GM23338 (cell line): ENCODE measurements around the gene FNDC8. TPM values are rescaled to one million over a fixed set of nuclear protein-coding genes. Genes with fewer than 3 reads are reported as not detected.
A peak's percentile ranks its signal among the peaks of the same experiment; 100 is the strongest.

ENCODE experiments used
- ATAC-seq: fragments of 200-7000 bp; cut with Tn5 transposase; 3 replicates; pipeline ENCODE4 v1.9.1; 2020
- DNase-seq: peaks from one replicate; pipeline ENCODE4 v3.0.0-alpha.2; 2015; ENCODE audit warnings: low spot score
- H2AFZ ChIP-seq: fragments of 200-600 bp; sonication (generic); 2 replicates; pipeline ENCODE4 v1.8.0; 2016; ENCODE audit warnings: antibody characterized with exemption, mild to moderate bottlenecking, moderate library complexity
- H3F3A ChIP-seq: fragments of 200-600 bp; sonication (generic); replicated peaks from 2 replicates; pipeline ENCODE4 v1.8.0; 2017; ENCODE audit warnings: antibody characterized with exemption, mixed run types, low read depth
- H3K27ac ChIP-seq: fragments of 200-600 bp; sonication (generic); 2 replicates; pipeline ENCODE4 v1.6.1; 2016; ENCODE audit warnings: low read depth
- H3K27me3 ChIP-seq: fragments of 200-600 bp; sonication (generic); 2 replicates; pipeline ENCODE4 v1.8.0; 2016; ENCODE audit warnings: mild to moderate bottlenecking, mixed run types, moderate library complexity; ENCODE audit not compliant: insufficient read depth
- H3K36me3 ChIP-seq: fragments of 200-600 bp; sonication (generic); 2 replicates; pipeline ENCODE4 v1.8.0; 2016; ENCODE audit warnings: mild to moderate bottlenecking; ENCODE audit not compliant: insufficient read depth
- H3K4me1 ChIP-seq: fragments of 200-600 bp; sonication (generic); 2 replicates; pipeline ENCODE4 v1.8.0; 2016; ENCODE audit warnings: mild to moderate bottlenecking, moderate library complexity; ENCODE audit not compliant: insufficient read depth
- H3K4me2 ChIP-seq: fragments of 200-600 bp; sonication (generic); 2 replicates; pipeline ENCODE4 v1.7.1; 2017; ENCODE audit warnings: mixed run types
- H3K4me3 ChIP-seq: fragments of 200-600 bp; sonication (generic); 2 replicates; pipeline ENCODE4 v1.6.1; 2016; ENCODE audit warnings: mixed run types
- H3K79me2 ChIP-seq: fragments of 200-600 bp; sonication (generic); replicated peaks from 2 replicates; pipeline ENCODE4 v1.8.0; 2017; ENCODE audit warnings: mild to moderate bottlenecking; ENCODE audit not compliant: insufficient read depth
- H3K9me2 ChIP-seq: fragments of 200-600 bp; sonication (generic); 2 replicates; pipeline ENCODE4 v1.8.0; 2017; ENCODE audit not compliant: insufficient read depth
- H4K20me1 ChIP-seq: fragments of 200-600 bp; sonication (generic); replicated peaks from 2 replicates; pipeline ENCODE4 v1.8.0; 2017; ENCODE audit warnings: mild to moderate bottlenecking; ENCODE audit not compliant: insufficient read depth
- H3K27ac Mint-ChIP-seq: 2 replicates; pipeline ENCODE4 v1.8.0; 2020; ENCODE audit warnings: inconsistent platforms, mild to moderate bottlenecking, moderate library complexity, mixed read lengths
- H3K27me3 Mint-ChIP-seq: 3 replicates; pipeline ENCODE4 v1.8.0; 2022; ENCODE audit warnings: low read depth, mild to moderate bottlenecking, moderate library complexity, mixed read lengths, inconsistent platforms; ENCODE audit not compliant: insufficient read depth, poor library complexity
- H3K36me3 Mint-ChIP-seq: 3 replicates; pipeline ENCODE4 v1.8.0; 2021; ENCODE audit warnings: low read depth, mild to moderate bottlenecking, inconsistent platforms, moderate library complexity, mixed read lengths
- H3K4me1 Mint-ChIP-seq: 3 replicates; pipeline ENCODE4 v1.8.0; 2020; ENCODE audit warnings: mild to moderate bottlenecking, inconsistent platforms, mixed read lengths
- H3K4me3 Mint-ChIP-seq: 3 replicates; pipeline ENCODE4 v1.8.0; 2021; ENCODE audit warnings: moderate library complexity, mild to moderate bottlenecking, inconsistent platforms, mixed read lengths
- H3K9me3 Mint-ChIP-seq: 3 replicates; pipeline ENCODE4 v1.8.0; 2020; ENCODE audit warnings: moderate library complexity, mild to moderate bottlenecking, inconsistent platforms, mixed read lengths
- CREB1 ChIP-seq: fragments of 250-450 bp; sonication (Bioruptor Pico); IDR thresholded peaks from 2 replicates; pipeline ENCODE4 v1.5.0; 2020; ENCODE audit warnings: low read depth, mild to moderate bottlenecking, moderate library complexity
- EZH2 ChIP-seq: fragments of 200-600 bp; sonication (generic); IDR thresholded peaks from one replicate; pipeline ENCODE4 v1.8.0; 2017; ENCODE audit warnings: antibody characterized with exemption, mild to moderate bottlenecking, low read depth; ENCODE audit not compliant: unreplicated experiment
- EZH2phosphoT487 ChIP-seq: fragments of 200-600 bp; sonication (generic); IDR thresholded peaks from one replicate; pipeline ENCODE4 v1.8.1; 2018; ENCODE audit warnings: antibody characterized with exemption; ENCODE audit not compliant: unreplicated experiment
- JUNB ChIP-seq: IDR thresholded peaks from one replicate; pipeline ENCODE4 v1.6.1; 2016; ENCODE audit warnings: antibody characterized with exemption; ENCODE audit not compliant: unreplicated experiment
- NANOG ChIP-seq: IDR thresholded peaks from 2 replicates; pipeline ENCODE4 v1.6.1; 2016; ENCODE audit warnings: antibody characterized with exemption, borderline replicate concordance
- POLR2AphosphoS5 ChIP-seq: IDR thresholded peaks from 2 replicates; pipeline ENCODE4 v1.6.1; 2016; ENCODE audit warnings: antibody characterized with exemption, low read depth
- STAT1 ChIP-seq: IDR thresholded peaks from one replicate; pipeline ENCODE4 v1.6.1; 2016; ENCODE audit warnings: antibody characterized with exemption; ENCODE audit not compliant: unreplicated experiment
- ZNF114 ChIP-seq: fragments of 250-450 bp; sonication (Bioruptor Pico); IDR thresholded peaks from 2 replicates; pipeline ENCODE4 v1.5.0; 2020; ENCODE audit warnings: mild to moderate bottlenecking, moderate library complexity
- ZNF331 ChIP-seq: fragments of 250-450 bp; sonication (Bioruptor Pico); IDR thresholded peaks from 2 replicates; pipeline ENCODE4 v1.5.0; 2020; ENCODE audit warnings: low read depth, mild to moderate bottlenecking, moderate library complexity
- polyA plus RNA-seq: library from polyadenylated mRNA; unstranded; fragments of >200 nt; fragmentation: Nextera tagmentation; extraction: Ambion mirVana; gene quantifications from 2 replicates; pipeline ENCODE4 v1.2.1, GENCODE V29; 2016
- total RNA-seq: library from RNA; depleted of rRNA; stranded (reverse); fragments of >200 nt; shearing (Covaris generic); gene quantifications from 2 replicates; pipeline ENCODE4 v1.2.3, GENCODE V29; 2014
- TF ChIP-seq, protein P1 (sequence below), 2 experiments: fragments of 200-600 bp in 1 of 2; sonication (generic) in 1 of 2; conservative IDR thresholded peaks; 2 replicates each; pipeline versions ENCODE4 v1.5.1 to v1.6.1; 2016 to 2017; ENCODE audit warnings: antibody characterized with exemption in 2 of 2, low read depth in 2 of 2, mild to moderate bottlenecking in 2 of 2, moderate library complexity in 1 of 2
- TF ChIP-seq, protein P2 (sequence below): IDR thresholded peaks from 2 replicates; pipeline ENCODE4 v1.6.1; 2016; ENCODE audit warnings: antibody characterized with exemption
- TF ChIP-seq, protein P3 (sequence below): IDR thresholded peaks from one replicate; pipeline ENCODE4 v1.6.1; 2018; ENCODE audit warnings: antibody characterized with exemption; ENCODE audit not compliant: unreplicated experiment
- TF ChIP-seq, protein P4 (sequence below): fragments of 250-450 bp; sonication (Bioruptor Pico); IDR thresholded peaks from 2 replicates; pipeline ENCODE4 v1.5.0; 2020; ENCODE audit warnings: mild to moderate bottlenecking, moderate library complexity

FNDC8 gene
- total and polyA plus RNA-seq, 2 experiments from 2014 or later = not detected

DNA sequence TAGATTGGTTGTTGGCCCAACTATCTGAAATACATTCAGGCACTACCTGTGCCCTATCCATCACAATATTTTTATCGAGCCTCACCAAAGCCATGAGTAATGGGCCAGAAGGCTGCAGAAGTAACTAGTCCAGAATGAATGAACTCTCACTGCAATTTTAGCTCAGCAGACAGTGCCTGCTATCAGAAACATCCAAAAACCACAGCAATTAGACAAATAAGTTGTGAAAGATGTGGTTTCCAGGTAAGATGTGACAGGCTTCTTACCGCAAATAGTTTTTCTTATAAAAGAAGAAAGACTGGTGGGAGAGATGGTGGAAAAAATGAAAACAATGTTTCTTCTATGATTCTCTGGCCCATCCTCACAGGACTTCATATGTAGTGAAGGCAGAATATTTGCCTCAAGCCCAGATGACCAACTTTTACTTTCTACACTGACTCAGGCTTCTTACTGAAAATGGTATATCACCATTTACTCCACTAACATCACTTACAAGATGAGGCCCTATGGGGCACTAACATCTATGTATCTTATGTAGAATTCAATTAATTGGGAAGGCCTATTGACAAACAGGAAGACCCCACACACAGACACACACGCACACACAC, 48.1 kb upstream of the FNDC8 start:
- DNase-seq (no peak), ATAC-seq (no peak)
- no peaks in the 10 kb centered on the region for H3K27me3 ChIP-seq
- peaks cover 11% of the 10 kb centered on the region for H4K20me1 ChIP-seq
- H3F3A ChIP-seq = no peaks in the 10 kb centered on the region
- H3K36me3 ChIP-seq = no peaks in the 10 kb centered on the region
- H2AFZ ChIP-seq = no peak overlapping the region
- no peak overlapping the region for H3K4me3 Mint-ChIP-seq
- peaks cover 3% of the 10 kb centered on the region for H3K27me3 Mint-ChIP-seq
- TF ChIP-seq, protein P1, sequence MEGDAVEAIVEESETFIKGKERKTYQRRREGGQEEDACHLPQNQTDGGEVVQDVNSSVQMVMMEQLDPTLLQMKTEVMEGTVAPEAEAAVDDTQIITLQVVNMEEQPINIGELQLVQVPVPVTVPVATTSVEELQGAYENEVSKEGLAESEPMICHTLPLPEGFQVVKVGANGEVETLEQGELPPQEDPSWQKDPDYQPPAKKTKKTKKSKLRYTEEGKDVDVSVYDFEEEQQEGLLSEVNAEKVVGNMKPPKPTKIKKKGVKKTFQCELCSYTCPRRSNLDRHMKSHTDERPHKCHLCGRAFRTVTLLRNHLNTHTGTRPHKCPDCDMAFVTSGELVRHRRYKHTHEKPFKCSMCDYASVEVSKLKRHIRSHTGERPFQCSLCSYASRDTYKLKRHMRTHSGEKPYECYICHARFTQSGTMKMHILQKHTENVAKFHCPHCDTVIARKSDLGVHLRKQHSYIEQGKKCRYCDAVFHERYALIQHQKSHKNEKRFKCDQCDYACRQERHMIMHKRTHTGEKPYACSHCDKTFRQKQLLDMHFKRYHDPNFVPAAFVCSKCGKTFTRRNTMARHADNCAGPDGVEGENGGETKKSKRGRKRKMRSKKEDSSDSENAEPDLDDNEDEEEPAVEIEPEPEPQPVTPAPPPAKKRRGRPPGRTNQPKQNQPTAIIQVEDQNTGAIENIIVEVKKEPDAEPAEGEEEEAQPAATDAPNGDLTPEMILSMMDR (conservative IDR thresholded peaks at IDR 0.05; ENCODE audit: low read depth in 2 of 2) = no peak
- TF ChIP-seq CREB1 (CRISPR knock-in tag) = no peak
- TF ChIP-seq STAT1 = no peak
- TF ChIP-seq, protein P2, sequence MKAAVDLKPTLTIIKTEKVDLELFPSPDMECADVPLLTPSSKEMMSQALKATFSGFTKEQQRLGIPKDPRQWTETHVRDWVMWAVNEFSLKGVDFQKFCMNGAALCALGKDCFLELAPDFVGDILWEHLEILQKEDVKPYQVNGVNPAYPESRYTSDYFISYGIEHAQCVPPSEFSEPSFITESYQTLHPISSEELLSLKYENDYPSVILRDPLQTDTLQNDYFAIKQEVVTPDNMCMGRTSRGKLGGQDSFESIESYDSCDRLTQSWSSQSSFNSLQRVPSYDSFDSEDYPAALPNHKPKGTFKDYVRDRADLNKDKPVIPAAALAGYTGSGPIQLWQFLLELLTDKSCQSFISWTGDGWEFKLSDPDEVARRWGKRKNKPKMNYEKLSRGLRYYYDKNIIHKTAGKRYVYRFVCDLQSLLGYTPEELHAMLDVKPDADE = no peak
- TF ChIP-seq ZNF114 (CRISPR knock-in tag) = no peak
- no peak for TF ChIP-seq EZH2
- TF ChIP-seq, protein P3, sequence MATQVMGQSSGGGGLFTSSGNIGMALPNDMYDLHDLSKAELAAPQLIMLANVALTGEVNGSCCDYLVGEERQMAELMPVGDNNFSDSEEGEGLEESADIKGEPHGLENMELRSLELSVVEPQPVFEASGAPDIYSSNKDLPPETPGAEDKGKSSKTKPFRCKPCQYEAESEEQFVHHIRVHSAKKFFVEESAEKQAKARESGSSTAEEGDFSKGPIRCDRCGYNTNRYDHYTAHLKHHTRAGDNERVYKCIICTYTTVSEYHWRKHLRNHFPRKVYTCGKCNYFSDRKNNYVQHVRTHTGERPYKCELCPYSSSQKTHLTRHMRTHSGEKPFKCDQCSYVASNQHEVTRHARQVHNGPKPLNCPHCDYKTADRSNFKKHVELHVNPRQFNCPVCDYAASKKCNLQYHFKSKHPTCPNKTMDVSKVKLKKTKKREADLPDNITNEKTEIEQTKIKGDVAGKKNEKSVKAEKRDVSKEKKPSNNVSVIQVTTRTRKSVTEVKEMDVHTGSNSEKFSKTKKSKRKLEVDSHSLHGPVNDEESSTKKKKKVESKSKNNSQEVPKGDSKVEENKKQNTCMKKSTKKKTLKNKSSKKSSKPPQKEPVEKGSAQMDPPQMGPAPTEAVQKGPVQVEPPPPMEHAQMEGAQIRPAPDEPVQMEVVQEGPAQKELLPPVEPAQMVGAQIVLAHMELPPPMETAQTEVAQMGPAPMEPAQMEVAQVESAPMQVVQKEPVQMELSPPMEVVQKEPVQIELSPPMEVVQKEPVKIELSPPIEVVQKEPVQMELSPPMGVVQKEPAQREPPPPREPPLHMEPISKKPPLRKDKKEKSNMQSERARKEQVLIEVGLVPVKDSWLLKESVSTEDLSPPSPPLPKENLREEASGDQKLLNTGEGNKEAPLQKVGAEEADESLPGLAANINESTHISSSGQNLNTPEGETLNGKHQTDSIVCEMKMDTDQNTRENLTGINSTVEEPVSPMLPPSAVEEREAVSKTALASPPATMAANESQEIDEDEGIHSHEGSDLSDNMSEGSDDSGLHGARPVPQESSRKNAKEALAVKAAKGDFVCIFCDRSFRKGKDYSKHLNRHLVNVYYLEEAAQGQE = no peak
- TF ChIP-seq EZH2phosphoT487 = no peak
- TF ChIP-seq, protein P4, sequence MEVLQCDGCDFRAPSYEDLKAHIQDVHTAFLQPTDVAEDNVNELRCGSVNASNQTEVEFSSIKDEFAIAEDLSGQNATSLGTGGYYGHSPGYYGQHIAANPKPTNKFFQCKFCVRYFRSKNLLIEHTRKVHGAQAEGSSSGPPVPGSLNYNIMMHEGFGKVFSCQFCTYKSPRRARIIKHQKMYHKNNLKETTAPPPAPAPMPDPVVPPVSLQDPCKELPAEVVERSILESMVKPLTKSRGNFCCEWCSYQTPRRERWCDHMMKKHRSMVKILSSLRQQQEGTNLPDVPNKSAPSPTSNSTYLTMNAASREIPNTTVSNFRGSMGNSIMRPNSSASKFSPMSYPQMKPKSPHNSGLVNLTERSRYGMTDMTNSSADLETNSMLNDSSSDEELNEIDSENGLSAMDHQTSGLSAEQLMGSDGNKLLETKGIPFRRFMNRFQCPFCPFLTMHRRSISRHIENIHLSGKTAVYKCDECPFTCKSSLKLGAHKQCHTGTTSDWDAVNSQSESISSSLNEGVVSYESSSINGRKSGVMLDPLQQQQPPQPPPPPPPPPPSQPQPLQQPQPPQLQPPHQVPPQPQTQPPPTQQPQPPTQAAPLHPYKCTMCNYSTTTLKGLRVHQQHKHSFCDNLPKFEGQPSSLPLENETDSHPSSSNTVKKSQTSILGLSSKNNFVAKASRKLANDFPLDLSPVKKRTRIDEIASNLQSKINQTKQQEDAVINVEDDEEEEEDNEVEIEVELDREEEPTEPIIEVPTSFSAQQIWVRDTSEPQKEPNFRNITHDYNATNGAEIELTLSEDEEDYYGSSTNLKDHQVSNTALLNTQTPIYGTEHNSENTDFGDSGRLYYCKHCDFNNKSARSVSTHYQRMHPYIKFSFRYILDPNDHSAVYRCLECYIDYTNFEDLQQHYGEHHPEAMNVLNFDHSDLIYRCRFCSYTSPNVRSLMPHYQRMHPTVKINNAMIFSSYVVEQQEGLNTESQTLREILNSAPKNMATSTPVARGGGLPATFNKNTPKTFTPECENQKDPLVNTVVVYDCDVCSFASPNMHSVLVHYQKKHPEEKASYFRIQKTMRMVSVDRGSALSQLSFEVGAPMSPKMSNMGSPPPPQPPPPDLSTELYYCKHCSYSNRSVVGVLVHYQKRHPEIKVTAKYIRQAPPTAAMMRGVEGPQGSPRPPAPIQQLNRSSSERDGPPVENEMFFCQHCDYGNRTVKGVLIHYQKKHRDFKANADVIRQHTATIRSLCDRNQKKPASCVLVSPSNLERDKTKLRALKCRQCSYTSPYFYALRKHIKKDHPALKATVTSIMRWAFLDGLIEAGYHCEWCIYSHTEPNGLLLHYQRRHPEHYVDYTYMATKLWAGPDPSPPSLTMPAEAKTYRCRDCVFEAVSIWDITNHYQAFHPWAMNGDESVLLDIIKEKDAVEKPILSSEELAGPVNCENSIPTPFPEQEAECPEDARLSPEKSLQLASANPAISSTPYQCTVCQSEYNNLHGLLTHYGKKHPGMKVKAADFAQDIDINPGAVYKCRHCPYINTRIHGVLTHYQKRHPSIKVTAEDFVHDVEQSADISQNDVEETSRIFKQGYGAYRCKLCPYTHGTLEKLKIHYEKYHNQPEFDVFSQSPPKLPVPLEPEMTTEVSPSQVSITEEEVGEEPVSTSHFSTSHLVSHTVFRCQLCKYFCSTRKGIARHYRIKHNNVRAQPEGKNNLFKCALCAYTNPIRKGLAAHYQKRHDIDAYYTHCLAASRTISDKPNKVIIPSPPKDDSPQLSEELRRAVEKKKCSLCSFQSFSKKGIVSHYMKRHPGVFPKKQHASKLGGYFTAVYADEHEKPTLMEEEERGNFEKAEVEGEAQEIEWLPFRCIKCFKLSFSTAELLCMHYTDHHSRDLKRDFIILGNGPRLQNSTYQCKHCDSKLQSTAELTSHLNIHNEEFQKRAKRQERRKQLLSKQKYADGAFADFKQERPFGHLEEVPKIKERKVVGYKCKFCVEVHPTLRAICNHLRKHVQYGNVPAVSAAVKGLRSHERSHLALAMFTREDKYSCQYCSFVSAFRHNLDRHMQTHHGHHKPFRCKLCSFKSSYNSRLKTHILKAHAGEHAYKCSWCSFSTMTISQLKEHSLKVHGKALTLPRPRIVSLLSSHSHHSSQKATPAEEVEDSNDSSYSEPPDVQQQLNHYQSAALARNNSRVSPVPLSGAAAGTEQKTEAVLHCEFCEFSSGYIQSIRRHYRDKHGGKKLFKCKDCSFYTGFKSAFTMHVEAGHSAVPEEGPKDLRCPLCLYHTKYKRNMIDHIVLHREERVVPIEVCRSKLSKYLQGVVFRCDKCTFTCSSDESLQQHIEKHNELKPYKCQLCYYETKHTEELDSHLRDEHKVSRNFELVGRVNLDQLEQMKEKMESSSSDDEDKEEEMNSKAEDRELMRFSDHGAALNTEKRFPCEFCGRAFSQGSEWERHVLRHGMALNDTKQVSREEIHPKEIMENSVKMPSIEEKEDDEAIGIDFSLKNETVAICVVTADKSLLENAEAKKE (CRISPR knock-in tag) = no peak
- TF ChIP-seq NANOG = no peak
- TF ChIP-seq POLR2AphosphoS5 = no peak
- TF ChIP-seq ZNF331 (CRISPR knock-in tag) = no peak
- TF ChIP-seq JUNB = no peak
- no peaks in the 10 kb centered on the region for H3K4me1 ChIP-seq
- no peaks in the 10 kb centered on the region for H3K36me3 Mint-ChIP-seq
- no peaks in the 10 kb centered on the region for H3K9me2 ChIP-seq
- no peak overlapping the region for H3K4me3 ChIP-seq
- peaks cover 6% of the 10 kb centered on the region; the same call in 1 of the 2 replicates for H3K79me2 ChIP-seq
- H3K4me1 Mint-ChIP-seq = peaks cover 14% of the 10 kb centered on the region
- no peak overlapping the region for H3K27ac Mint-ChIP-seq
- no peaks in the 10 kb centered on the region for H3K9me3 Mint-ChIP-seq
- peak overlapping the region; percentile 63; the same call in 1 of the 2 replicates for H3K27ac ChIP-seq
- H3K4me2 ChIP-seq = no peak overlapping the region
